GM23338 (cell line): ENCODE data around the gene CDKN2AIPNL.

Source experiments
- CREB1 ChIP-seq: fragments of 250-450 bp; sonication (Bioruptor Pico); IDR thresholded peaks from 2 replicates; pipeline ENCODE4 v1.5.0; 2020; ENCODE audit warnings: low read depth, mild to moderate bottlenecking, moderate library complexity
- CTCF ChIP-seq, 2 experiments: fragments of 200-600 bp in 1 of 2; sonication (generic) in 1 of 2; conservative IDR thresholded peaks; 2 replicates each; pipeline versions ENCODE4 v1.5.1 to v1.6.1; 2016 to 2017; ENCODE audit warnings: antibody characterized with exemption in 2 of 2, low read depth in 2 of 2, mild to moderate bottlenecking in 2 of 2, moderate library complexity in 1 of 2
- EZH2 ChIP-seq: fragments of 200-600 bp; sonication (generic); IDR thresholded peaks from one replicate; pipeline ENCODE4 v1.8.0; 2017; ENCODE audit warnings: antibody characterized with exemption, mild to moderate bottlenecking, low read depth; ENCODE audit not compliant: unreplicated experiment
- POLR2AphosphoS5 ChIP-seq: IDR thresholded peaks from 2 replicates; pipeline ENCODE4 v1.6.1; 2016; ENCODE audit warnings: antibody characterized with exemption, low read depth
- REST ChIP-seq: IDR thresholded peaks from one replicate; pipeline ENCODE4 v1.6.1; 2018; ENCODE audit warnings: antibody characterized with exemption; ENCODE audit not compliant: unreplicated experiment

- TF ChIP-seq POLR2AphosphoS5, result no peak
- no peak for TF ChIP-seq REST
- no peak for TF ChIP-seq CTCF (conservative IDR thresholded peaks at IDR 0.05; ENCODE audit: low read depth in 2 of 2)
- TF ChIP-seq EZH2, result no peak
- no peak for TF ChIP-seq CREB1 (CRISPR knock-in tag)
Measured at GRCh38 chr5:134398609-134399155, 13.0 kb downstream of the CDKN2AIPNL start.
